Stomach (tissue), 9 donors: ENCODE data around the gene MBIP. TPM values are rescaled to one million over a fixed set of nuclear protein-coding genes. Genes with fewer than 3 reads are reported as not detected.

Experiments used
- DNase-seq, 2 donors: peaks; one replicate each; pipeline versions ENCODE4 v3.0.0 to v3.0.0-alpha.2; 2013 to 2019
- H3K27ac ChIP-seq, 5 donors: fragments of 200-600 bp in 4 of 5; sonication (generic) in 4 of 5; one replicate each; pipeline ENCODE4 v1.5.1; 2013 to 2019; ENCODE audit warnings: mild to moderate bottlenecking in 1 of 5, moderate library complexity in 1 of 5
- H3K27me3 ChIP-seq, 3 donors: fragments of 200-600 bp; sonication (generic); one replicate each; pipeline ENCODE4 v1.5.1; 2017 to 2019; ENCODE audit warnings: mixed run types in 1 of 3
- H3K36me3 ChIP-seq, 4 donors: fragments of 200-600 bp; sonication (generic); 1 replicate in 3 of 4; 2 replicates in 1 of 4; pipeline ENCODE4 v1.5.1; 2016 to 2019
- H3K4me1 ChIP-seq, 4 donors: fragments of 200-600 bp; sonication (generic); one replicate each; pipeline ENCODE4 v1.5.1; 2016 to 2019
- H3K4me3 ChIP-seq, 4 donors: fragments of 200-600 bp; sonication (generic) in 3 of 4; one replicate each; pipeline ENCODE4 v1.5.1; 2016 to 2019; ENCODE audit warnings: mild to moderate bottlenecking in 1 of 4
- H3K9me3 ChIP-seq, 4 donors: fragments of 200-600 bp; sonication (generic); one replicate each; pipeline ENCODE4 v1.5.1; 2016 to 2019
- EP300 ChIP-seq: sonication (generic); formaldehyde crosslinking; IDR thresholded peaks from one replicate; pipeline ENCODE4 v1.6.1; 2017; ENCODE audit warnings: antibody characterized with exemption
- POLR2A ChIP-seq, 4 donors: fragments of 450-650 bp; IDR thresholded peaks; one replicate each; pipeline ENCODE4 v1.6.1; 2016; ENCODE audit warnings: antibody characterized with exemption in 4 of 4, control low read depth in 2 of 4, mild to moderate bottlenecking in 1 of 4, moderate library complexity in 1 of 4
- POLR2AphosphoS5 ChIP-seq, 3 donors: sonication (generic); formaldehyde crosslinking; IDR thresholded peaks; one replicate each; pipeline ENCODE4 v1.6.1; 2016; ENCODE audit warnings: antibody characterized with exemption in 3 of 3
- WGBS, 5 donors: extraction: QIAGEN DNeasy Blood & Tissue Kit in 3 of 5; methylation state at CpG; one replicate each; pipeline versions ENCODE4 v1.1.5 to v1.1.7; 2013 to 2018; 5-methylcytosine and 5-hydroxymethylcytosine counted together
- intact Hi-C: fragments of 100-400 bp; cut with DNase I; formaldehyde crosslinking; loops from one replicate; pipeline ENCODE4 v1.15.1; 2023; ENCODE audit warnings: low total_unique reads
- polyA plus RNA-seq, 3 donors: library from polyadenylated mRNA; stranded (reverse); fragments of 200-250 nt; gene quantifications; one replicate each; pipeline ENCODE4 v1.2.3, GENCODE V29; 2013
- total RNA-seq, 5 donors: library from RNA; depleted of rRNA; stranded (reverse); fragments of >200 nt; gene quantifications; one replicate each; pipeline versions ENCODE4 v1.1.0 to v1.2.3, GENCODE V29; 2014 to 2016
- TF ChIP-seq, protein P1 (sequence below), 7 experiments: fragments of 450-650 bp in 4 of 7; fragments of 200-600 bp in 3 of 7; sonication (generic) in 3 of 7; IDR thresholded peaks; one replicate each; pipeline ENCODE4 v1.5.1; 2016 to 2019; ENCODE audit warnings: antibody characterized with exemption in 7 of 7, control low read depth in 2 of 7, mild to moderate bottlenecking in 1 of 7
- donor health status: healthy with polysubstance abuse.
- donor health status: Bipolar disorder and iron deficiency.
- donor health status: healthy.

Gene MBIP
- total and polyA plus RNA-seq, 8 donors = 13.0 to 57.4 (median 38.5) TPM

- WGBS, 5 donors = 77 to 87% (median 84%) methylated on average over 8 of the region's 8 CpGs
- TF ChIP-seq, protein P1, sequence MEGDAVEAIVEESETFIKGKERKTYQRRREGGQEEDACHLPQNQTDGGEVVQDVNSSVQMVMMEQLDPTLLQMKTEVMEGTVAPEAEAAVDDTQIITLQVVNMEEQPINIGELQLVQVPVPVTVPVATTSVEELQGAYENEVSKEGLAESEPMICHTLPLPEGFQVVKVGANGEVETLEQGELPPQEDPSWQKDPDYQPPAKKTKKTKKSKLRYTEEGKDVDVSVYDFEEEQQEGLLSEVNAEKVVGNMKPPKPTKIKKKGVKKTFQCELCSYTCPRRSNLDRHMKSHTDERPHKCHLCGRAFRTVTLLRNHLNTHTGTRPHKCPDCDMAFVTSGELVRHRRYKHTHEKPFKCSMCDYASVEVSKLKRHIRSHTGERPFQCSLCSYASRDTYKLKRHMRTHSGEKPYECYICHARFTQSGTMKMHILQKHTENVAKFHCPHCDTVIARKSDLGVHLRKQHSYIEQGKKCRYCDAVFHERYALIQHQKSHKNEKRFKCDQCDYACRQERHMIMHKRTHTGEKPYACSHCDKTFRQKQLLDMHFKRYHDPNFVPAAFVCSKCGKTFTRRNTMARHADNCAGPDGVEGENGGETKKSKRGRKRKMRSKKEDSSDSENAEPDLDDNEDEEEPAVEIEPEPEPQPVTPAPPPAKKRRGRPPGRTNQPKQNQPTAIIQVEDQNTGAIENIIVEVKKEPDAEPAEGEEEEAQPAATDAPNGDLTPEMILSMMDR (IDR thresholded peaks at IDR 0.05) = no peak
- no peak for TF ChIP-seq EP300
- no peak for TF ChIP-seq POLR2AphosphoS5 (IDR thresholded peaks at IDR 0.05)
- no peak for TF ChIP-seq POLR2A (IDR thresholded peaks at IDR 0.05)
- H3K27ac ChIP-seq = no peak overlapping the region
- no peak overlapping the region for H3K4me3 ChIP-seq
- no peaks in the 10 kb centered on the region for H3K27me3 ChIP-seq
- DNase-seq = no peak
- H3K36me3 ChIP-seq = no peaks in the 10 kb centered on the region
- H3K9me3 ChIP-seq = no peaks in the 10 kb centered on the region
- intact Hi-C loops = no loop called here
- H3K4me1 ChIP-seq = peaks cover 0 to 11% (median 9%) of the 10 kb centered on the region in 4 donors
These were observed 66.3 kb downstream of the MBIP start for GRCh38 chr14:36254020-36254624.

Other genes starting within 250 kb of the MBIP start
- gene PTCSC3, start 143.9 kb downstream of the MBIP start, total RNA-seq = not detected
- under 1 TPM in 1 of 3 donors, not detected in 2; 0.65 TPM for gene PTCSC3, start 143.9 kb downstream of the MBIP start, polyA plus RNA-seq
- 10 to 100 TPM in 1 of 5 donors, not detected in 4; 13.4 TPM for gene NKX2-1, start 199.6 kb upstream of the MBIP start, total RNA-seq
- gene NKX2-1, start 199.6 kb upstream of the MBIP start, polyA plus RNA-seq = not detected